Measurements from ENCODE around the gene CADPS2.

- TF ChIP-seq CTCF (conservative IDR thresholded peaks at IDR 0.05; ENCODE audit: low read length) (no peak), EZH2phosphoT487 (IDR thresholded peaks at IDR 0.05; ENCODE audit: borderline replicate concordance, low read depth, low read length) (no peak)
Observed at GRCh38 chr7:122842971-122843370, 43.3 kb downstream of the CADPS2 start.
